ENCODE results near the gene FOXA3. TPM values are rescaled to one million over a fixed set of nuclear protein-coding genes. Genes with fewer than 3 reads are reported as not detected.
A peak's percentile ranks its signal among the peaks of the same experiment; 100 is the strongest.

Gene FOXA3
- total and polyA plus RNA-seq, 10 of the 15 experiments (the other 5 are each of a cell fraction or from before 2014, with no cell fraction given) = 0.04 to 0.83 (median 0.11) TPM; not detected in 5

DNA sequence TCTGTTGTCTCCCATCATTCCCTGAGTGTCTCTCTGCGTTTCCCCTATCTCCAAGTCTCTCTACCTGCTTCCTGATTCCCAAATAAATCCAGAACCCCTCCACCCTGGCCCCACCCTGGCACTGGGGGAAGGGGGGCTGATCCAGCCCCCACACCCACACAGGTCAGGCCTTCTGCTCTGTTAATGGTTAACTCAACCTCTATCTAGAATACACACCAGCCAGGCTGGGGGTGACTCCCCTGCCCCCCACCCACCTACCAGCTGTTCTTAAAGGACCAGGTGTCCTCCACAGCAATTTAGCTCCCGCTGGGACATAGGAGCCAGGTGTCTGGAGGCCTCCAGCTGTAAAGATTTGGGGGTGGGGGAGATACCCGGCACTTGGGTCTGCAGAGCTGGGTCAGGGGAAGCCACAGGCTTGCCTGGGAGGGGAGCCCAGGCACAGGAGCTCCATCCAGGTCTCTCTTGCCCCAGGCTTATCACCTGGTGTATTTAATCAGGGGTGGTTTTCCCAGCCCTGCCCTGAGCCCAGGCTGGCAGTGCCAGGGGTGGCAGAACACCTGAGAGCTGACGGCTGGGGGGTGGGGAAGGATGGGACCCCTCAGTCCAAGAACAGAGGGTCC, 17.9 kb downstream of the FOXA3 start (continued):
- TF ChIP-seq, protein P1, sequence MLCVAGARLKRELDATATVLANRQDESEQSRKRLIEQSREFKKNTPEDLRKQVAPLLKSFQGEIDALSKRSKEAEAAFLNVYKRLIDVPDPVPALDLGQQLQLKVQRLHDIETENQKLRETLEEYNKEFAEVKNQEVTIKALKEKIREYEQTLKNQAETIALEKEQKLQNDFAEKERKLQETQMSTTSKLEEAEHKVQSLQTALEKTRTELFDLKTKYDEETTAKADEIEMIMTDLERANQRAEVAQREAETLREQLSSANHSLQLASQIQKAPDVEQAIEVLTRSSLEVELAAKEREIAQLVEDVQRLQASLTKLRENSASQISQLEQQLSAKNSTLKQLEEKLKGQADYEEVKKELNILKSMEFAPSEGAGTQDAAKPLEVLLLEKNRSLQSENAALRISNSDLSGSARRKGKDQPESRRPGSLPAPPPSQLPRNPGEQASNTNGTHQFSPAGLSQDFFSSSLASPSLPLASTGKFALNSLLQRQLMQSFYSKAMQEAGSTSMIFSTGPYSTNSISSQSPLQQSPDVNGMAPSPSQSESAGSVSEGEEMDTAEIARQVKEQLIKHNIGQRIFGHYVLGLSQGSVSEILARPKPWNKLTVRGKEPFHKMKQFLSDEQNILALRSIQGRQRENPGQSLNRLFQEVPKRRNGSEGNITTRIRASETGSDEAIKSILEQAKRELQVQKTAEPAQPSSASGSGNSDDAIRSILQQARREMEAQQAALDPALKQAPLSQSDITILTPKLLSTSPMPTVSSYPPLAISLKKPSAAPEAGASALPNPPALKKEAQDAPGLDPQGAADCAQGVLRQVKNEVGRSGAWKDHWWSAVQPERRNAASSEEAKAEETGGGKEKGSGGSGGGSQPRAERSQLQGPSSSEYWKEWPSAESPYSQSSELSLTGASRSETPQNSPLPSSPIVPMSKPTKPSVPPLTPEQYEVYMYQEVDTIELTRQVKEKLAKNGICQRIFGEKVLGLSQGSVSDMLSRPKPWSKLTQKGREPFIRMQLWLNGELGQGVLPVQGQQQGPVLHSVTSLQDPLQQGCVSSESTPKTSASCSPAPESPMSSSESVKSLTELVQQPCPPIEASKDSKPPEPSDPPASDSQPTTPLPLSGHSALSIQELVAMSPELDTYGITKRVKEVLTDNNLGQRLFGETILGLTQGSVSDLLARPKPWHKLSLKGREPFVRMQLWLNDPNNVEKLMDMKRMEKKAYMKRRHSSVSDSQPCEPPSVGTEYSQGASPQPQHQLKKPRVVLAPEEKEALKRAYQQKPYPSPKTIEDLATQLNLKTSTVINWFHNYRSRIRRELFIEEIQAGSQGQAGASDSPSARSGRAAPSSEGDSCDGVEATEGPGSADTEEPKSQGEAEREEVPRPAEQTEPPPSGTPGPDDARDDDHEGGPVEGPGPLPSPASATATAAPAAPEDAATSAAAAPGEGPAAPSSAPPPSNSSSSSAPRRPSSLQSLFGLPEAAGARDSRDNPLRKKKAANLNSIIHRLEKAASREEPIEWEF (IDR thresholded peaks at IDR 0.05; ENCODE audit: insufficient replicate concordance, low read depth, low read length) = no peak
- TF ChIP-seq CHD2 (IDR thresholded peaks at IDR 0.05; ENCODE audit: borderline replicate concordance, low read depth, low read length) = peak; percentile 60; the same call in 1 of the 2 replicates
- TF ChIP-seq DPF2 (IDR thresholded peaks at IDR 0.05) = peak; percentile 43; the same call in 1 of the 2 replicates
- peak; percentile 58 for TF ChIP-seq IKZF1 (conservative IDR thresholded peaks at IDR 0.05)
- no peak for TF ChIP-seq HDGF (IDR thresholded peaks at IDR 0.05)
- TF ChIP-seq EP300 (IDR thresholded peaks at IDR 0.05; ENCODE audit: borderline replicate concordance in 1 of 2, control insufficient read depth in 1 of 2, low read depth in 2 of 2, low read length in 2 of 2) = 0 out of 4 replicates have a peak, but pooled peaks of 1 of the 2 experiments have one; percentile 23
- TF ChIP-seq FOXM1 (IDR thresholded peaks at IDR 0.05; ENCODE audit: low read depth, low read length) = no peak
- no peak for TF ChIP-seq RUNX3 (IDR thresholded peaks at IDR 0.05; ENCODE audit: low read length)
- TF ChIP-seq SUZ12 (IDR thresholded peaks at IDR 0.05; ENCODE audit: unreplicated experiment) = no peak
- no peak for TF ChIP-seq CEBPB (IDR thresholded peaks at IDR 0.05; ENCODE audit: borderline replicate concordance in 1 of 2, low read depth in 2 of 2, low read length in 2 of 2)
- TF ChIP-seq TCF12 (IDR thresholded peaks at IDR 0.05; ENCODE audit: low read depth, low read length) = peak; percentile 80

Data from GM12878 (cell line).